Measurements from ENCODE around the gene ALKBH7.
A peak's percentile ranks its signal among the peaks of the same experiment; 100 is the strongest.

The ALKBH7 gene

DNA sequence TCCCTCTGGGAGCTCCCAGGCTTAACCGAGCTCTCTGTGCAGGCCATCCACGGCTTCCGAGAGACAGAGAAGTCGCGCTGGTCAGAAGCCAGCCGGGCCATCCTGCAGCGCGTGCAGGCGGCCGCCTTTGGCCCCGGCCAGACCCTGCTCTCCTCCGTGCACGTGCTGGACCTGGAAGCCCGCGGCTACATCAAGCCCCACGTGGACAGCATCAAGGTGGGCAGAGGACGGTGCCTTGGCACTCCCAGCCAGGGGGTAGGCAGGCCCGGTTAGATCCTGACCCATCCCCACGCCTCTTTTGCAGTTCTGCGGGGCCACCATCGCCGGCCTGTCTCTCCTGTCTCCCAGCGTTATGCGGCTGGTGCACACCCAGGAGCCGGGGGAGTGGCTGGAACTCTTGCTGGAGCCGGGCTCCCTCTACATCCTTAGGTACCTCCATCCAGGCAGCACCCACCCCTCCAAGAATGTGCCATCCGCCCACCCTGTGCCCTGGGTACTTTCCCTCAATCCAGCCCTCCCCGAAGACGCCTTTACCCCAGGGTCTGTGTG, 1.6 kb downstream of the ALKBH7 start:
- Histone ChIP-seq H3K4me1 (ENCODE audit: control insufficient read depth, insufficient read depth, low read length) (no peaks in the 10 kb centered on the region), H3K4me3 (ENCODE audit: low read depth, low read length) (peak overlapping the region; percentile 36), H3K9me3 (ENCODE audit: control insufficient read depth, insufficient read depth, low read length) (no peaks in the 10 kb centered on the region), H3K9ac (ENCODE audit: low read depth, low read length) (peak overlapping the region; percentile 54), H3K36me3 (ENCODE audit: control insufficient read depth, insufficient read depth, low read length) (peaks cover 10% of the 10 kb centered on the region), H3K27me3 (ENCODE audit: control insufficient read depth, insufficient read depth, low read length) (no peaks in the 10 kb centered on the region)

DNA sequence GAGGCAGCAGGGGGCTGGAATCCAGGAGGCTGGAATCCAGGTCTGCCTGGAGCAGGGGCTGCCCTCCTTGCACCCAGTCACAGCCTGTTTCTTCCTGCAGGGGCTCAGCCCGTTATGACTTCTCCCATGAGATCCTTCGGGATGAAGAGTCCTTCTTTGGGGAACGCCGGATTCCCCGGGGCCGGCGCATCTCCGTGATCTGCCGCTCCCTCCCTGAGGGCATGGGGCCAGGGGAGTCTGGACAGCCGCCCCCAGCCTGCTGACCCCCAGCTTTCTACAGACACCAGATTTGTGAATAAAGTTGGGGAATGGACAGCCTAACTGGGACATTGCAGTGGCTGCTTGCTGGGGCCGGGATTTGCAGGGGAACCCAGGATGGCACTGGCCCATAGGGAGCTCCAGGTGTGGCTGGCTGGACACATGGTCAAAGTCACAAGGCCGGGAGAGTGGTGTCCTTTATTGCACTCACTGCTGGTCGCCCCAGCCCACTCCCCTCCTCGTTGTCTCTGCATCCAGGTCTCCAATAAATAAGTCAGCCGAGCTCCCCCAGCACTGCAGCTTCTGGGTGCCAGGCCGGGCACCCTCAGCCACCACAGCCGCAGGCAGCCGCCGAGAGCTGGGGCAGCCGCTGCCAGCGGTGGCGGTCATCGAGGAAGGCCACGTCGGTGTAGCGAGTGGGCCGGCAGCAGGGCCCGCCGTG, 2.3 kb downstream of the ALKBH7 start:
- Histone ChIP-seq H3K27me3 (ENCODE audit: control insufficient read depth, insufficient read depth, low read length) (no peaks in the 10 kb centered on the region), H3K4me1 (ENCODE audit: control insufficient read depth, insufficient read depth, low read length) (no peaks in the 10 kb centered on the region), H3K9ac (ENCODE audit: low read depth, low read length) (peak overlapping the region; percentile 54), H3K4me3 (ENCODE audit: low read depth, low read length) (peak overlapping the region; percentile 36), H3K36me3 (ENCODE audit: control insufficient read depth, insufficient read depth, low read length) (peaks cover 16% of the 10 kb centered on the region), H3K9me3 (ENCODE audit: control insufficient read depth, insufficient read depth, low read length) (no peaks in the 10 kb centered on the region)

DNA sequence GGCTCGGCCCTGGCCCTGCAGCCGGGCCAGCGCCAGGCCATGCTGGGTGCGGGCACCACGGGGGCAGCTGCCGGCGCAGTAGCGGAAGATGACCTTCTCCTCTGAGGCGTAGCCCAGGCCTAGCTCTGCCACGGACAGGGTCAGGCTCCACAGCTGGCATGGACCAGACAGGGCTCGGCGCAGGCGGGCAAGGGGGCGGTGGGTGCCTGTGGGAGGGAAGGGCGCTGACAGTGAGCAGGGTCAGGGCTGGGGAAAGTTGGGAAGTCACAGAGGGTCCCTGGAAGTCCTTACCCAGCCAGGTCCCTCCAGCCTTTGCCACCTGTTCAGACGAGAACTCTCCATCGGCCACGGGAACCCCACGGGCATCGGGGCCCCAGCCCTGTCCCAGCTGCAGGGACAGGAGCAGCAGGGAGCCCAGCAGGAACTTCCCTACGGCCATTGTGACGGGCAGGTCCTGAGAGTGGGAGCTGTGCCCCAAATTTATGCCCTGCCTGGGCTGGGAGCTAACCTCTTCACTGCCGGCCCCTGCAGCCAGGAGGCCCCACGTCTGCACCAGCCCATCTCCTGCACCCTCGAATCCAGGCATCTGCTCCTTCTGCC, 2.9 kb downstream of the ALKBH7 start, which contains the start of gene PSPN:
PSPN (minus strand) TSS at position 523 of the 600 bp plus-strand sequence; CDS start at position 439, 84 bp downstream.
- Histone ChIP-seq H3K4me3 (ENCODE audit: low read depth, low read length) (no peak within 1 kb of the TSS), H3K9ac (ENCODE audit: low read depth, low read length) (peak within 1 kb of the TSS; percentile 60), H3K27me3 (ENCODE audit: control insufficient read depth, insufficient read depth, low read length) (no peaks in the 10 kb centered on the region), H3K4me1 (ENCODE audit: control insufficient read depth, insufficient read depth, low read length) (no peaks in the 10 kb centered on the region), H3K36me3 (ENCODE audit: control insufficient read depth, insufficient read depth, low read length) (peaks cover 22% of the 10 kb centered on the region), H3K9me3 (ENCODE audit: control insufficient read depth, insufficient read depth, low read length) (no peaks in the 10 kb centered on the region)

DNA sequence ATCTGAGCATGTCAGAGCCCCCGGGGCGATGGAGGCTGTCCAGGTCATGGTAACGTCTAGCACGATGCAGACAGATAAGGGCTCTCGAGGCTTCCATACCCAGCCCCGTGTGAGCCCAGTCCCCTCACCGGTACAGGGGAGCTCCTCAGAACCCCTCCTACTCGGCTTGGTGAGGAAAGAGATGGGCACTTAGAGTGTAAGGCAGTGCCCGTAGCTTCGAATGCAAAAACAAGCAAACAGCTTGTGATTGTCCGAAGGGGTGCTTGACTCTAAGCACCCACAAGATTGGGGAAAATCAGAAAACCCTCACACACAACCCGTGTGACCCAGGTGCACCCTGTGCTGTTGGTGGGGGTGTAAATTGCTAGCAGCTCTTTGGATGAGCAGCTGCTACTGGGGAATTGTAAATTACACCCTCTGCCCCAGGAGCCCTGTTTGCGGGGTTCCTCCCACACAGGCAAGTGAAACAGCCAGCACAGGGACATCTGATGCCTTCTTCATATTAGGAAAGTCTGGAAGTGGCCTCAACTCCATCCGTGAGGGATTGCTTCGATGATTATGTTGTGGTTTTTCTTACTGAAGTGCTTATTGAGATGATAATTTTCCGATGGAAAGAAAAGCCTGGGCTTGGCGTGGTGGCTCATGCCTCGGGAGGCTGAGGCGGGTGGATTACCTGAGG, 4.1 kb downstream of the ALKBH7 start:
- Histone ChIP-seq H3K4me1 (ENCODE audit: control insufficient read depth, insufficient read depth, low read length) (no peaks in the 10 kb centered on the region), H3K9ac (ENCODE audit: low read depth, low read length) (peak overlapping the region; percentile 60), H3K36me3 (ENCODE audit: control insufficient read depth, insufficient read depth, low read length) (peaks cover 33% of the 10 kb centered on the region), H3K4me3 (ENCODE audit: low read depth, low read length) (no peak overlapping the region), H3K27me3 (ENCODE audit: control insufficient read depth, insufficient read depth, low read length) (no peaks in the 10 kb centered on the region), H3K9me3 (ENCODE audit: control insufficient read depth, insufficient read depth, low read length) (no peaks in the 10 kb centered on the region)

DNA sequence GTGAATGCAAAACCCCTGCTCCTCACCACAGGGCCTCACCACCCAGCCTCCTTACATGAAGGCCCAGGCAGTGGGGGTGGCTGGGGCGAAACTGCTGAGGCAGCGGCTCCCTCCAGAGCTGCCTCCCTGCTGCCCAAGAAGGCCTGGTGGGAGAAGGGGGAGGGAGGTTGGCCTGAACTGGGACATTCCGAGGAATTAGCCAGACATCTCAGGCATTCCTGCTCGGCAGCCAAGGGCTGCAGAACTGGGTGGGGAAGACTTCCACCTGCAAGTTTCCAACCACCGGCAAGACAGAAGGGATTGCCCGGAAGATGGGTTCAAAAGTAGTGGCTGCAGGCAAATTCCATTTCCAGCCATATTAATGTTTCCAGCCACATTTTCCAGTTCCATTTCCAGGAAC, 5.4 kb downstream of the ALKBH7 start:
- H3K4me1 ChIP-seq (ENCODE audit: control insufficient read depth, insufficient read depth, low read length), result no peaks in the 10 kb centered on the region
- H3K4me3 ChIP-seq (ENCODE audit: low read depth, low read length), result no peak overlapping the region
- no peaks in the 10 kb centered on the region for H3K27me3 ChIP-seq (ENCODE audit: control insufficient read depth, insufficient read depth, low read length)
- H3K36me3 ChIP-seq (ENCODE audit: control insufficient read depth, insufficient read depth, low read length), result peaks cover 45% of the 10 kb centered on the region
- no peak overlapping the region for H3K9ac ChIP-seq (ENCODE audit: low read depth, low read length)
- H3K9me3 ChIP-seq (ENCODE audit: control insufficient read depth, insufficient read depth, low read length), result no peaks in the 10 kb centered on the region

DNA sequence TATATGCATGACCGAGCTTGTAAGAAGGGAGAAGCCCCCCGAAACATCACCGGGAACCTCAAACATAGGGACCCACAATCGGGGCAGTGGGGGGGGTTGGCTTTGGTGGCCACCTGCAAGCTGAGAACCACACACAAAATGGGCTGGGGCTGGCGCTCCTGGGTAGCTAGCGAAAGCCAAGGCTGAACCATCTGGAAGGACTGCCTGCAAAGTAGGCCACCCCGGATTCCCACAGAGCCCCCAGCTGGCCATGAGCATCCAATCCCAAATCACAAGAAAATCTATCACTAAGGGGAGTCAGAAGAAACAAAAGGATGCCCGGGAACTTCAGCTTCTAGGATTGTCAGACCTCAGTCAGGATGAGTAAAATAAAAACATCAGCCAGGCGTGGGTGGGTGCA, 5.9 kb downstream of the ALKBH7 start:
- no peaks in the 10 kb centered on the region for H3K9me3 ChIP-seq (ENCODE audit: control insufficient read depth, insufficient read depth, low read length)
- H3K27me3 ChIP-seq (ENCODE audit: control insufficient read depth, insufficient read depth, low read length), result no peaks in the 10 kb centered on the region
- no peak overlapping the region for H3K4me3 ChIP-seq (ENCODE audit: low read depth, low read length)
- no peak overlapping the region for H3K9ac ChIP-seq (ENCODE audit: low read depth, low read length)
- H3K36me3 ChIP-seq (ENCODE audit: control insufficient read depth, insufficient read depth, low read length), result peaks cover 49% of the 10 kb centered on the region
- no peaks in the 10 kb centered on the region for H3K4me1 ChIP-seq (ENCODE audit: control insufficient read depth, insufficient read depth, low read length)

DNA sequence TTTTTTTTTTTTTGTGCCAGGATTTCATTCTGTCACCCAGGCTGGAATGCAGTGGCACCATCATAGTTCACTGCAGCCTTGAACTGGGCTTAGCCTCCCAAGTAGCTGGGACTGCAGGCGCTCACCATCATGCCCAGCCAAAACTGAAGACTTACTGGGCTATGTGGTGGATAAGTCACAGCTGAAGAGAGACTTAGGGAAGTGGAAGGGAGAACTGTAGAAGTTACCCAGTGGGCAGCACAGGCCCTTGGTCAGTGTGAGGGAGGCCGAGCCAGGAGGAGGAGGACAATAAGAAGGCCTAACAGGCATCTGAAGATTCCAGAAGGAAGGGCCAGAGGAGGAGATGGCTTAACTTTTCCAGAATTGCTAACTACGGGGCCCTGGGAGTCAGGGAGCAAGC, 7.2 kb downstream of the ALKBH7 start:
- Histone ChIP-seq H3K4me1 (ENCODE audit: control insufficient read depth, insufficient read depth, low read length) (no peaks in the 10 kb centered on the region), H3K27me3 (ENCODE audit: control insufficient read depth, insufficient read depth, low read length) (no peaks in the 10 kb centered on the region), H3K36me3 (ENCODE audit: control insufficient read depth, insufficient read depth, low read length) (peaks cover 53% of the 10 kb centered on the region), H3K9ac (ENCODE audit: low read depth, low read length) (no peak overlapping the region), H3K4me3 (ENCODE audit: low read depth, low read length) (no peak overlapping the region), H3K9me3 (ENCODE audit: control insufficient read depth, insufficient read depth, low read length) (no peaks in the 10 kb centered on the region)

DNA sequence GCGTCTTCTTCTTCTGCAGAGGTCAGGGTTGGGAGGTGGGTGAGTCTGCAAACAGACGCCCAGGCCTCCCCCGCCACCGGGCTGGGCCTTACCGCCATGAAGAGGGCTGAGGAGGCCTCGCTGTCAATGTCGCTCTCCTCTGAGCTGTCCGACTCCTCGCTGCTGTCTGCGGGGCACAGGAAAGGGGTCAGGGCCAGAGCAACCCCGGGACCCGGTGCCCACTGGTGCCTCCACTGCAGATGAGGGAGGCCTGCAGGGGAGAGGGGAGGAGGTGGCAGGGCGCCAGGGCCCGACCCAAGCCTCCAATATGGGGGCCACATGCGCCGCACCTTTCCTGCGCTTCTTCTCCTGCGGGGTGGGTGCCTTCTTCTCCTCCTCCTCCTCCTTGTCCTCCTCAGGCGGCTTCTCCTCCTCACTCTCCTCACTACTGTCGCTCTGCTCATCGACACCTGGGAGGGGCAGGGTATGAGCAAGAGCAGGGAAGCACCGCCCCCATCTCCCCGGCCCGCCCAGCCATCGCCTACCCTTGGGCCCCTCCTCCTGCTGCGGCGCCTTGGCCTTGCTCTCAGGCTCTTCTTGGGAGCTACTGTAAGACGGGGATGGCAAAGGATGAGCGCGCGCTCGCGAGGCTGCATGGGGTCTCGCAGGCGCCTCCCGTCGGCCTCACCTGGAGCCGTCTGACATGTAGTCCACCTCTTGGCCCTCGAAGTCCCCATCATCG, 8.6 kb downstream of the ALKBH7 start:
- H3K4me3 ChIP-seq (ENCODE audit: low read depth, low read length), result no peak overlapping the region
- H3K9ac ChIP-seq (ENCODE audit: low read depth, low read length), result no peak overlapping the region
- no peaks in the 10 kb centered on the region for H3K27me3 ChIP-seq (ENCODE audit: control insufficient read depth, insufficient read depth, low read length)
- no peaks in the 10 kb centered on the region for H3K9me3 ChIP-seq (ENCODE audit: control insufficient read depth, insufficient read depth, low read length)
- no peaks in the 10 kb centered on the region for H3K4me1 ChIP-seq (ENCODE audit: control insufficient read depth, insufficient read depth, low read length)
- peaks cover 48% of the 10 kb centered on the region for H3K36me3 ChIP-seq (ENCODE audit: control insufficient read depth, insufficient read depth, low read length)

DNA sequence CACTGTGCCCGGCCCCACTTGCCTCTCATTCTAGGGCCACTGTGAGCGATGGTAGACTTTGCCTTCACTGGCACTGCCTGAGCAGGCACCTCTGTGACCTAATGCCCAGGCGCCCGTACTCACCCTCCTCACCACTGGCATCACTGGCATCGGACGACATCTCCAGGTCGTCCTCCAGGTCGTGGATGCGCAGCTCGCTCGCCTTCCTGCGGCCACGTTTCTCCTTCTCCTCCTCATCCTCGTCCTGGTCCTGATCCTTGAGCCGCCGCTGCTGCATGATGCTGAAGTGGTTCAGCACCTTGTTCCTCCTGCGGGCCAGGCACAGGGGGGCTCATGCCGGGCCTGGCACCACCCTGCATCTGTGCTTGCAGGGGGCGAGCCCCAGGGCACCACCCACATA, 10.6 kb downstream of the ALKBH7 start:
- Histone ChIP-seq H3K4me1 (ENCODE audit: control insufficient read depth, insufficient read depth, low read length) (no peaks in the 10 kb centered on the region), H3K27me3 (ENCODE audit: control insufficient read depth, insufficient read depth, low read length) (no peaks in the 10 kb centered on the region), H3K4me3 (ENCODE audit: low read depth, low read length) (no peak overlapping the region), H3K36me3 (ENCODE audit: control insufficient read depth, insufficient read depth, low read length) (peaks cover 58% of the 10 kb centered on the region), H3K9ac (ENCODE audit: low read depth, low read length) (no peak overlapping the region), H3K9me3 (ENCODE audit: control insufficient read depth, insufficient read depth, low read length) (no peaks in the 10 kb centered on the region)

DNA sequence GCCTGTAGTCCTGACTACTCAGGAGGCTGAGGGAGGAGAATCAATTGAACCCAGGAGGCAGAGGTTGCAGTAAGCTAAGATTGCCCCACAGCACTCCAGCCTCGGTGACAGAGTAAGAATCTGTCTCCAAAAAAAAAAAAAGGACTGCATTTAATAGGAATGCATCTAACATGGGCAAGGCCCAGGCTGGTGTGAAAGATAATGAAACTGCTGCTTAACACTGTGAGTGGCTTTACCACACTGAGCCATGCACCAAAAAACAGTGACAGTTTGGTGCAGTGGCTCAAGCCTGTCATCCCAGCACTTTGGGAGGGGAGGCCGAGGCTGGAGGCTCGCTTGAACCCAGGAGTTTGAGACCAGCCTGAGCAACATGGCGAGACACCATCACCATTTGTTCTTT, 11.8 kb downstream of the ALKBH7 start:
- Histone ChIP-seq H3K4me3 (ENCODE audit: low read depth, low read length) (no peak overlapping the region), H3K9ac (ENCODE audit: low read depth, low read length) (no peak overlapping the region), H3K4me1 (ENCODE audit: control insufficient read depth, insufficient read depth, low read length) (no peaks in the 10 kb centered on the region), H3K9me3 (ENCODE audit: control insufficient read depth, insufficient read depth, low read length) (no peaks in the 10 kb centered on the region), H3K36me3 (ENCODE audit: control insufficient read depth, insufficient read depth, low read length) (peaks cover 65% of the 10 kb centered on the region), H3K27me3 (ENCODE audit: control insufficient read depth, insufficient read depth, low read length) (no peaks in the 10 kb centered on the region)

DNA sequence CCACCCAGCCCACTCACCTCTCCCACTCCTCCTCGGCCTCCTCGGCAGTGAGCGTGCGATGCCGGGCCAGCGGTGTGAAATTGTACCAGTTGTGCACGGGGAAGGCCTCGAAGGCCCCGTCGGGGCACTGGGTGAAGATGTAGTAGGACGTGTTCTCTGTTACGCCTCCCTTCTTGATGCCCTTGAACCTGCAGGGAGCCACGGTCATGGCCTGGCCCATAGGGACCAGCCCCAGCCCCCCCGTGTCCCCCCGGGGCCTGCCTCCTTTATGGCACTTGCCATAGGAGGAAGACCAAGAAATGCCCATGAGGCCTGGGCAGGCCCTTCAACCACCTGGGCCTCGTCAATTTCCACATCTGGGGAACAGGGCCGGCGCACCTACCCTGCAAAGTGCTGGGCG, 14.8 kb downstream of the ALKBH7 start:
- no peak overlapping the region for H3K4me3 ChIP-seq (ENCODE audit: low read depth, low read length)
- H3K4me1 ChIP-seq (ENCODE audit: control insufficient read depth, insufficient read depth, low read length), result no peaks in the 10 kb centered on the region
- no peak overlapping the region for H3K9ac ChIP-seq (ENCODE audit: low read depth, low read length)
- H3K27me3 ChIP-seq (ENCODE audit: control insufficient read depth, insufficient read depth, low read length), result no peaks in the 10 kb centered on the region
- H3K9me3 ChIP-seq (ENCODE audit: control insufficient read depth, insufficient read depth, low read length), result no peaks in the 10 kb centered on the region
- H3K36me3 ChIP-seq (ENCODE audit: control insufficient read depth, insufficient read depth, low read length), result peaks cover 45% of the 10 kb centered on the region

Data from iPS-15b (cell line).